ENCODE results near the gene AMZ1. TPM values are rescaled to one million over a fixed set of nuclear protein-coding genes. Genes with fewer than 3 reads are reported as not detected.

The AMZ1 gene
- total RNA-seq, 1 experiment from 2014 or later: 0.74 TPM

DNA sequence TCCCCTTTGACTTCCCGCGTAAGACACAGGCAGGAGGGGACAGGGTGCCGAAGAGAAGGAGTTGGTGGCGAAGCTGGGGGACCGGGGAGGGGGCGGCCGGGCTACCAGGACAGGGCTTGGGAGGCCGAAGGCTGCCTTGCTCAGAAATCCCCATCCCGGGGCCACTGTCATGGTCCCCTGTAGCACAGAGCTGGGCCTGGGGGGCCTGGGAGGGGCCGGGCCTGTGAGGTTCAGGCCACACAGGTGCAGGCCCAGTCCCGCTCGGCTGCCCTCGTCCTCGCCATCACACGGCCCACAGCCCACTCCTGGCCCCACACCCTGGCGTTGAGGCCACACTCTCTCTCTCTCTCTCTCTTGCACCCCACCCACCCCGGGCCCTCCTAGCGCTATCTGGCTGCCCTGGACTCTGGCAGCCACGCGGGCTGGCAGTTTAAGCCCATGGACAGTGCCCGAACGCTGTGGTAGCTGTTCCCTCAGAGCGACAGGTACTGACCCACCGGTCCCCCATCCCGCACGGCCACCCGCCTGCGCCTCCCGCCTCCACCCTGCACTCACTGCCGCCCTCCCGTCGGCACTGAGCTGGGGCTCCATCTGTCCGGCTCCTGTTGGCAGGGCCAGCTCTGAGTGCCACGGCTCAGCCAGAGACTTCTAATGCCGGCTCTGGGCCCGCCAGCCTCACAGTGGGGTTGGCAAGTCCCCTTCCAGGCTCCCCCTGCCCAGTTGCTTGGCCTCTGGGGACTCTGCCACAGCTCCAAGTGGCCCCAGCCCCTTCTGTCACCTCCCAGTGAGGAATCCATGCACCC, 28.2 kb upstream of the AMZ1 start:
- Histone ChIP-seq H3K14ac (ENCODE audit: insufficient read depth, low read length) (no peak overlapping the region), H3K4me2 (ENCODE audit: insufficient read depth, insufficient read length, low read length) (no peak overlapping the region), H3K23ac (ENCODE audit: insufficient read length, low read depth, low read length) (no peak overlapping the region), H3K56ac (ENCODE audit: insufficient read length, low read depth, low read length) (no peak overlapping the region), H2BK15ac (ENCODE audit: low read depth, low read length) (no peak overlapping the region), H4K8ac (replicated peaks; ENCODE audit: insufficient read length, low read depth, low read length) (no peak overlapping the region), H2BK5ac (ENCODE audit: insufficient read length, low read length) (no peak overlapping the region), H3T11ph (ENCODE audit: low read length) (no peak overlapping the region), H3K79me1 (ENCODE audit: insufficient read depth, low read depth, low read length, poor library complexity, severe bottlenecking) (no peaks in the 10 kb centered on the region), H4K5ac (ENCODE audit: insufficient read length, low read depth, low read length) (no peak overlapping the region), H3K4me1 (ENCODE audit: insufficient read depth, low read length) (no peaks in the 10 kb centered on the region; the same call in 1 of the 2 replicates), H2AK5ac (ENCODE audit: insufficient read length, low read length) (no peak overlapping the region), H3K9me3 (ENCODE audit: control insufficient read depth, low read depth, low read length) (no peaks in the 10 kb centered on the region), H3K9ac (ENCODE audit: extremely low read depth, insufficient read length, low read length) (no peak overlapping the region), H2AFZ (ENCODE audit: low read length) (no peak overlapping the region), H3K4ac (ENCODE audit: low read depth, low read length) (no peak overlapping the region), H4K91ac (ENCODE audit: insufficient read length, low read depth, low read length) (no peak overlapping the region), H3K18ac (ENCODE audit: insufficient read length, low read depth, low read length) (no peak overlapping the region), H4K20me1 (ENCODE audit: control insufficient read depth, insufficient read depth, insufficient read length) (no peaks in the 10 kb centered on the region), H3K27me3 (ENCODE audit: insufficient read depth, low read length) (no peaks in the 10 kb centered on the region), H2BK20ac (ENCODE audit: low read depth, low read length, poor library complexity, severe bottlenecking) (no peak overlapping the region), H3K23me2 (ENCODE audit: insufficient read length, low read depth, low read length, poor library complexity, severe bottlenecking) (no peaks in the 10 kb centered on the region), H3K79me2 (ENCODE audit: insufficient read depth, low read length) (no peaks in the 10 kb centered on the region), H2BK12ac (ENCODE audit: insufficient read length, low read depth, low read length) (no peak overlapping the region), H2BK120ac (ENCODE audit: low read depth, low read length, poor library complexity, severe bottlenecking) (no peak overlapping the region), H3K27ac (ENCODE audit: insufficient read length, low read depth, low read length) (no peak overlapping the region)
- H3K4me1 Mint-ChIP-seq: peaks cover 5 to 11% of the 10 kb centered on the region in 2 experiments; a peak in 2 of 4 replicates
- DNase-seq: no peak
- no CpG with 5 or more reads among the region's 36 CpGs for WGBS (ENCODE audit: extremely low coverage, insufficient read length, low lambda C conversion rate)
- no peak overlapping the region; a peak in 1 of 5 replicates for H3K4me3 Mint-ChIP-seq
- no peaks in the 10 kb centered on the region; a peak in 1 of 5 replicates for H3K9me3 Mint-ChIP-seq
- H3K36me3 Mint-ChIP-seq (ENCODE audit: insufficient read depth in 1 of 3, low read depth in 3 of 3): peaks cover 8 to 31% (median 22%) of the 10 kb centered on the region in 3 experiments
- H3K27ac Mint-ChIP-seq: peak overlapping the region in 1 of 3 experiments; percentile 59; a peak in 2 of 7 replicates
- no peak for TF ChIP-seq CTCF (conservative IDR thresholded peaks at IDR 0.05)
- H3K27me3 Mint-ChIP-seq (ENCODE audit: low read depth): no peaks in the 10 kb centered on the region; the same call in 1 of the 2 replicates

All from H9 (cell line).